A673 (cell line): Measurements from ENCODE around the gene CHFR. TPM values are rescaled to one million over a fixed set of nuclear protein-coding genes. Genes with fewer than 3 reads are reported as not detected.

Experiments used
- BruUV-seq: library from RNA; stranded (reverse); fragments of 400-500 nt; replicated peaks from 2 replicates; lab custom pipeline; 2021; lab: Mats Ljungman, UMichigan
- CTCF ChIA-PET: fragments of 300-600 bp; sonication (Branson Sonifier 250); formaldehyde crosslinking; loops from one replicate; lab custom pipeline; 2022; ENCODE audit warnings: antibody characterized with exemption; lab: Charles Lee
- POLR2A ChIA-PET: fragments of 300-600 bp; sonication (Branson Sonifier 250); formaldehyde crosslinking; loops from one replicate; lab custom pipeline; 2022; ENCODE audit warnings: antibody characterized with exemption; ENCODE audit not compliant: low non-redundant PET; lab: Charles Lee
- DNase-seq: peaks from one replicate; pipeline ENCODE4 v3.0.0-alpha.2; 2015; ENCODE audit warnings: low spot score
- H3K27ac ChIP-seq: fragments of 200-600 bp; sonication (generic); 2 replicates; pipeline ENCODE4 v1.5.1; 2016; ENCODE audit warnings: mixed run types, low read depth, mild to moderate bottlenecking, mixed read lengths, antibody characterized with exemption, low read length; ENCODE audit not compliant: poor library complexity, severe bottlenecking
- H3K27me3 ChIP-seq: fragments of 200-600 bp; sonication (generic); replicated peaks from 2 replicates; pipeline ENCODE4 v1.6.1; 2017; ENCODE audit warnings: mixed run types, low read depth, mild to moderate bottlenecking, mixed read lengths, antibody characterized with exemption, low read length; ENCODE audit not compliant: insufficient read depth, poor library complexity
- H3K36me3 ChIP-seq: fragments of 200-600 bp; sonication (generic); 2 replicates; pipeline ENCODE4 v1.6.1; 2016; ENCODE audit warnings: mixed run types, mild to moderate bottlenecking, mixed read lengths, antibody characterized with exemption, low read length; ENCODE audit not compliant: insufficient read depth, poor library complexity, severe bottlenecking
- H3K4me1 ChIP-seq: fragments of 200-600 bp; sonication (generic); 2 replicates; pipeline ENCODE4 v1.6.1; 2017; ENCODE audit warnings: mixed run types, mild to moderate bottlenecking, mixed read lengths, antibody characterized with exemption, low read length; ENCODE audit not compliant: insufficient read depth, poor library complexity, severe bottlenecking
- H3K4me3 ChIP-seq: fragments of 200-600 bp; sonication (generic); 2 replicates; pipeline ENCODE4 v1.5.1; 2016; ENCODE audit warnings: low read depth, mixed run types, mild to moderate bottlenecking, mixed read lengths, low read length; ENCODE audit not compliant: poor library complexity, severe bottlenecking
- H3K9me3 ChIP-seq: fragments of 200-600 bp; sonication (generic); 2 replicates; pipeline ENCODE4 v1.6.1; 2016; ENCODE audit warnings: mixed run types, low read depth, mild to moderate bottlenecking, mixed read lengths, antibody characterized with exemption, low read length; ENCODE audit not compliant: poor library complexity, severe bottlenecking
- EZH2 ChIP-seq: fragments of 200-600 bp; sonication (generic); IDR thresholded peaks from 2 replicates; pipeline ENCODE4 v1.6.1; 2017; ENCODE audit warnings: borderline replicate concordance, low read depth, mild to moderate bottlenecking, mixed read lengths, antibody characterized with exemption, low read length; ENCODE audit not compliant: poor library complexity, severe bottlenecking
- intact Hi-C: fragments of 100-400 bp; cut with micrococcal nuclease; formaldehyde crosslinking; loops from one replicate; pipeline ENCODE4 v1.10.0; 2022; ENCODE audit not compliant: unreplicated experiment
- total RNA-seq: library from RNA; stranded (reverse); gene quantifications from 2 replicates; pipeline ENCODE4 v1.2.3, GENCODE V29; 2021
- TF ChIP-seq, protein P1 (sequence below): fragments of 300-800, 200-600 bp; sonication (generic); conservative IDR thresholded peaks from 2 replicates; pipeline ENCODE4 v1.5.1; 2017; ENCODE audit warnings: low read depth, mild to moderate bottlenecking, antibody characterized with exemption, low read length, moderate library complexity, mixed read lengths

CHFR gene
- total RNA-seq, 1 experiment from 2014 or later = 44.9 TPM

- no peaks in the 10 kb centered on the region for H3K4me1 ChIP-seq
- no peaks in the 10 kb centered on the region for H3K27me3 ChIP-seq
- no peak for DNase-seq
- no peak overlapping the region for H3K4me3 ChIP-seq
- ChIA-PET POLR2A (no interaction called here), CTCF (no interaction called here)
- no peak for TF ChIP-seq EZH2
- TF ChIP-seq, protein P1, sequence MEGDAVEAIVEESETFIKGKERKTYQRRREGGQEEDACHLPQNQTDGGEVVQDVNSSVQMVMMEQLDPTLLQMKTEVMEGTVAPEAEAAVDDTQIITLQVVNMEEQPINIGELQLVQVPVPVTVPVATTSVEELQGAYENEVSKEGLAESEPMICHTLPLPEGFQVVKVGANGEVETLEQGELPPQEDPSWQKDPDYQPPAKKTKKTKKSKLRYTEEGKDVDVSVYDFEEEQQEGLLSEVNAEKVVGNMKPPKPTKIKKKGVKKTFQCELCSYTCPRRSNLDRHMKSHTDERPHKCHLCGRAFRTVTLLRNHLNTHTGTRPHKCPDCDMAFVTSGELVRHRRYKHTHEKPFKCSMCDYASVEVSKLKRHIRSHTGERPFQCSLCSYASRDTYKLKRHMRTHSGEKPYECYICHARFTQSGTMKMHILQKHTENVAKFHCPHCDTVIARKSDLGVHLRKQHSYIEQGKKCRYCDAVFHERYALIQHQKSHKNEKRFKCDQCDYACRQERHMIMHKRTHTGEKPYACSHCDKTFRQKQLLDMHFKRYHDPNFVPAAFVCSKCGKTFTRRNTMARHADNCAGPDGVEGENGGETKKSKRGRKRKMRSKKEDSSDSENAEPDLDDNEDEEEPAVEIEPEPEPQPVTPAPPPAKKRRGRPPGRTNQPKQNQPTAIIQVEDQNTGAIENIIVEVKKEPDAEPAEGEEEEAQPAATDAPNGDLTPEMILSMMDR = no peak
- no peak overlapping the region for H3K27ac ChIP-seq
- no TSS peak for BruUV-seq
- peaks cover 27% of the 10 kb centered on the region for H3K36me3 ChIP-seq
- intact Hi-C loops = no loop called here
- no peaks in the 10 kb centered on the region for H3K9me3 ChIP-seq
These were observed 62.3 kb downstream of the CHFR start for GRCh38 chr12:132825089-132825488.

- DNase-seq = no peak
- no peak for TF ChIP-seq EZH2
- TF ChIP-seq, protein P1 = no peak
- no peak overlapping the region for H3K27ac ChIP-seq
- peaks cover 37% of the 10 kb centered on the region for H3K36me3 ChIP-seq
- ChIA-PET CTCF (no interaction called here), POLR2A (no interaction called here)
- H3K27me3 ChIP-seq = no peaks in the 10 kb centered on the region
- intact Hi-C loops = no loop called here
- no peaks in the 10 kb centered on the region for H3K9me3 ChIP-seq
- no TSS peak for BruUV-seq
- no peaks in the 10 kb centered on the region for H3K4me1 ChIP-seq
- H3K4me3 ChIP-seq = no peak overlapping the region
These were observed 63.4 kb downstream of the CHFR start for GRCh38 chr12:132824053-132824452.

DNA sequence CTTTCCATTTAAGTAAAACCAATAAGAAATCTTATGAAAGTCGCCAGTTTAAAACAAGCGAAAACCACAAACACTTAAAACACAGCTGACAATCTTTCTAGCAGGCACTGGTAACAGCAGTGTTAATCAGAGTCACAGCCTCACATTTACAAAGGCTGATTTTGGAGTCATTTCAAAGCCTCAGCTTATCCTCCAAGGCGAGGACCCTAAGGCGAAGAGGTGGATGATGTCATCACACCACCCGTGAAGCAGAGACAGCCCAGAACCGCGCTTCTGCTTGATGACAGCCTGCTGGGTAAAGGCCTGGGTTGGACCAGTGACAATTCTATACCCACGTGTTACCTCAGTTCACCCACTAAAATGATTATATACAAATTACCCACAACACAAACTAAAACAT, 68.8 kb downstream of the CHFR start:
- Histone ChIP-seq H3K27me3 (no peaks in the 10 kb centered on the region), H3K27ac (no peak overlapping the region), H3K4me3 (no peak overlapping the region), H3K9me3 (no peaks in the 10 kb centered on the region), H3K4me1 (no peaks in the 10 kb centered on the region), H3K36me3 (peaks cover 50% of the 10 kb centered on the region)
- CTCF ChIA-PET = no interaction called here
- intact Hi-C loops = no loop called here
- no TSS peak for BruUV-seq
- no peak for TF ChIP-seq EZH2
- TF ChIP-seq, protein P1 = no peak
- no peak for DNase-seq
- POLR2A ChIA-PET = no interaction called here
